ENCODE data around the gene SOX18.
"Not testable (repeated sequence)": the region's sequence is repeated elsewhere in the genome, so short reads cannot be mapped to it uniquely, and the experiment has no call there.

Gene SOX18

GRCh38 chr20:64049060-64049877, at the start of gene SOX18:
SOX18 (minus strand) TSS chr20:64049639; CDS start chr20:64049516, 123 bp downstream.
- DNase-seq (ENCODE audit: low read depth), result no peak

GRCh38 chr20:64098471-64099013, 49.1 kb upstream of the SOX18 start:
- DNase-seq (ENCODE audit: low read depth), result no peak

- DNase-seq (ENCODE audit: low read depth), result no peak
These were observed 47.1 kb upstream of the SOX18 start for GRCh38 chr20:64096535-64096934.

GRCh38 chr20:64095927-64096326, 46.5 kb upstream of the SOX18 start:
- DNase-seq (ENCODE audit: low read depth), result no peak

- no peak for DNase-seq (ENCODE audit: low read depth)
These were observed 46.0 kb upstream of the SOX18 start for GRCh38 chr20:64095455-64095854.

- DNase-seq (ENCODE audit: low read depth), result no peak
These were observed 43.6 kb upstream of the SOX18 start for GRCh38 chr20:64093013-64093503.

GRCh38 chr20:64092258-64093012, 43.0 kb upstream of the SOX18 start:
- DNase-seq (ENCODE audit: low read depth), result no peak

- DNase-seq (ENCODE audit: low read depth), result no peak
These were observed 42.3 kb upstream of the SOX18 start for GRCh38 chr20:64091770-64092169.

GRCh38 chr20:64091340-64091739, 41.9 kb upstream of the SOX18 start:
- no peak for DNase-seq (ENCODE audit: low read depth)

GRCh38 chr20:64090165-64090564, 40.7 kb upstream of the SOX18 start:
- no peak for DNase-seq (ENCODE audit: low read depth)

GRCh38 chr20:64088586-64088985, 39.1 kb upstream of the SOX18 start:
- DNase-seq (ENCODE audit: low read depth), result not testable (repeated sequence)

- not testable (repeated sequence) for DNase-seq (ENCODE audit: low read depth)
These were observed 37.9 kb upstream of the SOX18 start for GRCh38 chr20:64087226-64087825.

- DNase-seq (ENCODE audit: low read depth), result no peak
These were observed 37.4 kb upstream of the SOX18 start for GRCh38 chr20:64086801-64087200.

GRCh38 chr20:64084685-64085152, 35.3 kb upstream of the SOX18 start:
- no peak for DNase-seq (ENCODE audit: low read depth)

GRCh38 chr20:64083804-64084684, 34.6 kb upstream of the SOX18 start, which contains the start of gene LKAAEAR1:
LKAAEAR1 (minus strand) TSS chr20:64084398; CDS start chr20:64084219, 179 bp downstream.
- no peak for DNase-seq (ENCODE audit: low read depth)

- no peak for DNase-seq (ENCODE audit: low read depth)
These were observed 34.0 kb upstream of the SOX18 start for GRCh38 chr20:64083378-64083803.

GRCh38 chr20:64082820-64083377, 33.5 kb upstream of the SOX18 start:
- no peak for DNase-seq (ENCODE audit: low read depth)

GRCh38 chr20:64082126-64082731, 32.8 kb upstream of the SOX18 start:
- no peak for DNase-seq (ENCODE audit: low read depth)

GRCh38 chr20:64081624-64081964, 32.2 kb upstream of the SOX18 start:
- DNase-seq (ENCODE audit: low read depth), result no peak
